Measurements from ENCODE around the gene TTLL5. TPM values are rescaled to one million over a fixed set of nuclear protein-coding genes. Genes with fewer than 3 reads are reported as not detected.
A peak's percentile ranks its signal among the peaks of the same experiment; 100 is the strongest.

TTLL5 gene
- total and polyA plus RNA-seq, 10 of the 15 experiments (the other 5 are each of a cell fraction or from before 2014, with no cell fraction given), result 3.2 to 25.9 (median 13.8) TPM

- H3K79me2 ChIP-seq (ENCODE audit: control insufficient read depth, insufficient read depth, low read length), result peaks cover 33% of the 10 kb centered on the region
- in situ Hi-C loops (cut with MboI), result no loop called here
- BruUV-seq (replicated peaks), result TSS peak; percentile 83
- peak overlapping the region; percentile 89 for H2AFZ ChIP-seq (ENCODE audit: control insufficient read depth, low read depth, low read length)
- no peak for ATAC-seq
- H3K4me2 ChIP-seq (ENCODE audit: control insufficient read depth, insufficient read depth), result peak overlapping the region; percentile 66
- H3K9me3 ChIP-seq (replicated peaks; ENCODE audit: control insufficient read depth, insufficient read depth, low read length), result no peaks in the 10 kb centered on the region
- POLR2A ChIA-PET, result interaction anchor here (0.6 to 1.9 kb wide), 15 partner anchors 8 to 492 kb away, joined by 3 to 18 read pairs (median 4); partner anchors contain the start of genes BATF, FLVCR2 and GPATCH2L
- no peaks in the 10 kb centered on the region for H3K4me1 ChIP-seq (ENCODE audit: control insufficient read depth, insufficient read depth, low read length)
- H4K20me1 ChIP-seq (ENCODE audit: control insufficient read depth, insufficient read depth), result no peaks in the 10 kb centered on the region
- intact Hi-C loops (cut with micrococcal nuclease; ENCODE audit: unreplicated experiment), result loop anchor here (2.0 to 5.0 kb wide), 2 partner anchors 137 to 163 kb away; partner anchors contain the start of gene BATF
- no peak for DNase-seq (ENCODE audit: low read depth, low spot score)
- CTCF ChIA-PET, result interaction anchor here (0.7 to 13.0 kb wide), 12 partner anchors 8 to 323 kb away, joined by 3 to 578 read pairs (median 4); partner anchors contain the start of gene FLVCR2
- FAIRE-seq, result no peak
- TF ChIP-seq IRF3 (IDR thresholded peaks at IDR 0.05), result no peak
- TF ChIP-seq ASH2L (IDR thresholded peaks at IDR 0.05; ENCODE audit: borderline replicate concordance, low read depth), result no peak
- no peak for TF ChIP-seq TCF12 (IDR thresholded peaks at IDR 0.05; ENCODE audit: low read depth, low read length)
- no peak for TF ChIP-seq SUPT20H (IDR thresholded peaks at IDR 0.05; ENCODE audit: borderline replicate concordance, control insufficient read depth, low read depth, low read length)
- no peak for TF ChIP-seq ZNF207 (IDR thresholded peaks at IDR 0.05; ENCODE audit: borderline replicate concordance)
- no peak for TF ChIP-seq POU2F2 (IDR thresholded peaks at IDR 0.05; ENCODE audit: borderline replicate concordance, low read depth, low read length)
- no peak for TF ChIP-seq RELB (IDR thresholded peaks at IDR 0.05; ENCODE audit: low read depth)
- TF ChIP-seq ESRRA (IDR thresholded peaks at IDR 0.05; ENCODE audit: low read length), result no peak
- no peak for TF ChIP-seq BHLHE40 (IDR thresholded peaks at IDR 0.05; ENCODE audit: borderline replicate concordance in 1 of 2, low read depth in 2 of 2, low read length in 1 of 2)
- TF ChIP-seq MYB (IDR thresholded peaks at IDR 0.05; ENCODE audit: borderline replicate concordance, low read depth, low read length), result no peak
- TF ChIP-seq NR2C2 (IDR thresholded peaks at IDR 0.05; ENCODE audit: borderline replicate concordance, control insufficient read depth, insufficient read length, low read depth), result no peak
- no peak for TF ChIP-seq MTA2 (IDR thresholded peaks at IDR 0.05; ENCODE audit: low read depth)
- no peak for TF ChIP-seq TCF3 (IDR thresholded peaks at IDR 0.05; ENCODE audit: borderline replicate concordance, insufficient read depth, low read depth, low read length)
- no peak for TF ChIP-seq USF2 (IDR thresholded peaks at IDR 0.05; ENCODE audit: borderline replicate concordance, low read depth, low read length)
- no peak for TF ChIP-seq ATF7 (IDR thresholded peaks at IDR 0.05; ENCODE audit: low read depth)
- TF ChIP-seq ZNF274 (IDR thresholded peaks at IDR 0.05; ENCODE audit: insufficient read depth, insufficient read length), result no peak
- TF ChIP-seq STAT3 (IDR thresholded peaks at IDR 0.05; ENCODE audit: low read depth, low read length), result no peak
- SMC1A ChIA-PET (ENCODE audit: uncharacterized antibody, unreplicated experiment), result interaction anchor here (0.7 to 12.4 kb wide), 15 partner anchors 9 to 318 kb away, joined by 3 to 145 read pairs (median 3); partner anchors contain the start of genes BATF and FLVCR2
- H3K27me3 ChIP-seq (replicated peaks in 1 of 2; ENCODE audit: control insufficient read depth in 2 of 2, insufficient read depth in 2 of 2, low read length in 1 of 2), result no peaks in the 10 kb centered on the region
- whole genome bisulfite sequencing (ENCODE audit: insufficient coverage, insufficient replicate concordance, low lambda C conversion rate, missing lambda C conversion rate), result 0% methylated on average over 4 of the region's 4 CpGs
- H3K9ac ChIP-seq (ENCODE audit: control insufficient read depth, insufficient read depth, low read length), result peak overlapping the region; percentile 61; the same call in 1 of the 2 replicates
- peak overlapping the region; percentile 49 for H3K27ac ChIP-seq (ENCODE audit: control insufficient read depth, insufficient read depth)
- H3K4me3 ChIP-seq, result peak overlapping the region; percentile 77
- RAD21 ChIA-PET (ENCODE audit: unreplicated experiment), result interaction anchor here (0.9 to 13.7 kb wide), 17 partner anchors 37 to 529 kb away, joined by 3 to 320 read pairs (median 4); partner anchors contain the start of genes BATF, FLVCR2, IFT43 and TGFB3
- peaks cover 0 to 7% of the 10 kb centered on the region in 2 experiments; a peak in 1 of 4 replicates for H3K36me3 ChIP-seq (ENCODE audit: control insufficient read depth in 2 of 2, insufficient read depth in 2 of 2, low read length in 1 of 2)
These were observed 812 bp upstream of the TTLL5 start for GRCh38 chr14:75660238-75660629.
